GF-D8 (cell line): Measurements from ENCODE around the gene TOX2.

Source experiments
- DNase-seq: peaks from one replicate; lab custom pipeline; 2025; lab: John Stamatoyannopoulos, UW

TOX2 gene

DNA sequence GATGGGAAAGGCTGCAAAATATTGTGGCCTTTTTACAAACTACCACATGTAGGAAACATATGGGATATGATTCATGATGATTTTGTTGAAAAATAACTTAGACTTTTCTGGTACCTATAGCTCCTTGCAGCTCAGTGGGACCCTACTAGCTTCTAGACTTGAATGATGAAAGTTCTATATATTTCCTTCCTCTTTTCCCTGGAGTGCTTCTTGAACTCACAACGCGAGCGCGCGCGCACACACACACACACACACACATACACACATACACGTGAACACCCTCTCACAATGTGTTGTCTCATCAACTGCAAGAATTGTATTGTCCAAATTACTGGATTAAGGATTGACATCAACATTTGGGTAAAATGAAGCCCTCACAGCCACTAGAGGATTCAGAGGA, 61.9 kb downstream of the TOX2 start:
- no peak for DNase-seq

- no peak for DNase-seq
Measured at GRCh38 chr20:43977252-43977651, 62.6 kb downstream of the TOX2 start.

- DNase-seq, result no peak
Measured at GRCh38 chr20:43977962-43978361, 63.3 kb downstream of the TOX2 start.

GRCh38 chr20:43979576-43980105, 65.0 kb downstream of the TOX2 start:
- DNase-seq, result no peak

- no peak for DNase-seq
Measured at GRCh38 chr20:43981540-43981939, 66.9 kb downstream of the TOX2 start.

- DNase-seq, result no peak
Measured at GRCh38 chr20:43982016-43982415, 67.4 kb downstream of the TOX2 start.

DNA sequence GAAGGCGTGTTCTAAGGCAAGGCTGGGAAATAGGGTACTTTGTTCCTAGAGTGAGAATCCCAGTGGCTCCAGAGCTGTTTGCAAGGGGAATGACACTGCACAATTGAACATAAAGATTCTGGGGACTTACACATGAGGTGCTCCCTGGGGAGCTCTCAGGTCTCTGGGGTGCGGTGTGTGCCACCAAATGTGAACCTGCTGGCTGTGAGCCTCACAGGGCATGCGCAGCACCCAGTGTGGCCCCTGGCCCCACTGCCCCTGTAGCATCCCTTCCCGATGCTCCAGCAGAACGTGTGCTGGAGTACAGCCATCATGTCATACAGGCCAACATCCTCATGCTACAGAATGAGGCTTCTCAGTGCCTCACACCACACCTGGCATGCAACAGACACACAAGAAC, 68.2 kb downstream of the TOX2 start:
- DNase-seq, result no peak

GRCh38 chr20:43983359-43983758, 68.7 kb downstream of the TOX2 start:
- DNase-seq, result no peak

- DNase-seq, result no peak
Measured at GRCh38 chr20:43983904-43984361, 69.3 kb downstream of the TOX2 start.

DNA sequence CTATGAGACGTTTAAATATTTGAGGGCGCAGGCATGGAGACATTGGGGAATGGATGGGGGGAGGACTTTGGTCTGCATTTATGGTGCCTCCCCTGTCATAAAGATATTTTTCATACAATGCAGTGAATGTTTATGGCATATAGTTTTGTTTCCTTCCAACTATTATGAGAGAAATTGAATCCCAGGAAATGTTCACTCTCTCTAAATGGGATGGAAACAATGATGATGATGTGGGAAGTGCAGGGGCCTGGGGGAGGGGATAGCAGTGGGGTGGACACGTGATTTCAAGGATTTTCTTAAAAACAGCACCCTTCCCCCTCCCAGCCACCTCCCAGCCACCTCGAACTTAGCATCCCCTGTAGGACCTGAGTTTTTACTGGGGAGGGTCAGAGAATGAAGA, 69.9 kb downstream of the TOX2 start:
- DNase-seq, result no peak

DNA sequence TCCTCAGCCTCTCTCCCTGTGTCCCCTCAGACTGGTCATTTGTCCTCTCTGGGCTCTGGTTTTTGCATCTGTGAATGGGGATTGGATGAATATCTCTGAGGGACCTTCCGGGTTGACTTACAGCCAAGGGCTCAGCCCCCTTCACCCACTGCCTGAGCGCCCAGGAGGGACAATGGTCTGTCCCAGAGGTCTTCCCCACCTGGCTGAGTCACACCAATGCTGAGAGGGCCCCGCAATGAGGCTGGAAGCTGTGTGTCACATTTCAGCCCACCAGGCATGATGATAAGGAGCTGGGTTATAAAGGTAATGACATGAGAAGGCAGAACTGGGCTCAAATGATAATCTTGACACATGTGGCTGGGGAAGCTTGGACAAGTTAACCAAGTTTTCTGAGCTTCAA, 70.5 kb downstream of the TOX2 start:
- no peak for DNase-seq

GRCh38 chr20:43985608-43986316, 71.1 kb downstream of the TOX2 start:
- DNase-seq, result no peak

DNA sequence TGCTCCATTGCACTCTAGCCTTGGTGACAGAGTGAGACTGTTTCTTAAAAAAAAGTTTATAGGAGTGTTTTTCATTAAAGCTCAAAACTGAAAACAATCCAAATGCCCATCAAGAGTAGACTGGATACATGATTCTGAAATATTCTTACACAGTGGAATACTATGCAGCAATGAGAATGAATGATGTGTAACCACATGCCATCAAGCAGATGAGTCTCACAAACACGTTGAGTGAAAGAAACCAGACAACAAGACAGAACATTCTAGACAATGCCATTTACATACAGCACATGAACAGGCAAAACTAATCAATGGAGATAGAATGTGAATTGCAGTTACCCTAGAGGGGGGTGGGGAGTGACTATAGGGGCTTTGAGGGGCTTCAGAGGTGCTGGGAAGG, 72.4 kb downstream of the TOX2 start:
- DNase-seq, result no peak

DNA sequence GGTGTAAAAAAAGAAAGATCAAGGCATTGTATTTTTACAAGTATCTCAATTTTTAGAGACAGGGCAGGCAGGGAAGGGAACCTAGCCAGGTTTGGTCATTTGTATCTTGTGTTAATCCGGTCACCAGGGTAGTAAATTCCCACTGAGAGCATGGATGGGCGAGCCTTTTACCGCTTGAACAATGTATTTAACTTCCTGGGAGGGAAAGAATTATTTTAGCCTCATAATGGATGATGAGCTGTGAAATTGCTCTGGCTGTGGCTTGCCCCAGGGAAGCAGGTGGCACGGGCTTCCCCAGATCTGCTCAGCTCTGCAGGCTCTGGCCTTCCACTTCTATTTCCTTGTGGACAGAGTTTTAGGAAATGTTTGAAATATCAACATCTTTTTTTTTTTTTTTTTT, 72.9 kb downstream of the TOX2 start:
- no peak for DNase-seq

DNA sequence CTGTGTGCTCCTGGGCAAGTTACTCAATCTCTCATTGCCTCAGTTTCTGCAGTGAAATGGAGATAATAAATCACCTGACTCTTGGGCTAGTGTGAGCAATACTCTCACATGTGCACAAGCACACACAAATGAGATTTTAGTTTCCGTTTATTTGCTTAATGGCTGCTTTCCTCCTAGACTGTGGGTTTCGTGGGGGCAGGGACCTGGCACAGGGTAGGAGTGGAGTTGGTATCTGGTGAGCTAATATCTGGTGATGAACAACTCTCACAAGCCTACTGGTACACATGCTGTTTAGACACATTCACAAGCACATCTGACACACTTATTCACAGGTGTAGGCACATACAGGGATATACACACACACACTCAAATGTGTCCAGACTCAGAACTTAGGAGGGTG, 73.8 kb downstream of the TOX2 start:
- DNase-seq, result no peak

GRCh38 chr20:43988867-43989266, 74.2 kb downstream of the TOX2 start:
- no peak for DNase-seq

- no peak for DNase-seq
Measured at GRCh38 chr20:43991261-43991660, 76.6 kb downstream of the TOX2 start.

- DNase-seq, result no peak
Measured at GRCh38 chr20:43991982-43992381, 77.3 kb downstream of the TOX2 start.

GRCh38 chr20:43992885-43993284, 78.2 kb downstream of the TOX2 start:
- DNase-seq, result no peak

- DNase-seq, result no peak
Measured at GRCh38 chr20:43993560-43993959, 78.9 kb downstream of the TOX2 start.

- no peak for DNase-seq
Measured at GRCh38 chr20:43994486-43995100, 79.9 kb downstream of the TOX2 start.

- no peak for DNase-seq
Measured at GRCh38 chr20:43995645-43996044, 81.0 kb downstream of the TOX2 start.

DNA sequence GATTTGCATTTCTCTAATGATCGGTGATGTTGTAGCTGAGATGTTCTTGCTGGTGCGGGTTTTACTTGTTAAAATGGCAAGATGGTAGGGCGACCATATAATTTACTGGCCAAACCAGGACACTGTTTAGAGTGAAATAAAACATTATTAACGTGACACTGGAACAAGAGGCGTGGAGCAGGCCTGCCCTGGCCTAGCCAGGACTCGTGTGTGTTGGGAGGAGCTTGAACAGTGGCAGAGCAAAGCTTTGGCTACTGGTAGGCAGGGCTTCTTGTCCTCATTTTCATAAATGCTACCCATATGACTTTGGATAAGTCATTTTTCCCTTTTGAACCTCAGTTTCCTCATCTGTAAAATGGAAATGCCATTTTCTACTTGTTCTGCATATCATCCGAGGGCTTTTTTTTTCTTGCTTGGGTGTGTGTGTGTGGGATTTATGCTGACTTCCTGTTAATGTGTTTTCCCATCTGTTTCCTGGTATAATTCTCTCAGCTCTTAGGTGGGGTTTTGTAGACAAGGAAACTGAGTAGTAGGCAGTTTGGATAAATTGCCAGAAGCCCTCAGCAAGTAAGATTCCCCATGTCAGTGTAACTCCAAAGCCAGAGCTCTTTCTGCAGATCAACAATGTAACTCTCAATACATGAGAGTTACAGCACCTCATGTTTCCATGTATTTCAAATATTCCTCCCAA, 81.7 kb downstream of the TOX2 start:
- no peak for DNase-seq
